Heart left ventricle (tissue), 16 donors: ENCODE results near the gene NCEH1. TPM values are rescaled to one million over a fixed set of nuclear protein-coding genes. Genes with fewer than 3 reads are reported as not detected.

Source experiments
- ATAC-seq, 4 donors: fragments of 200-7000 bp; cut with Tn5 transposase; one replicate each; pipeline ENCODE4 v1.9.1; 2020 to 2022; ENCODE audit warnings: moderate library complexity in 4 of 4, mild to moderate bottlenecking in 3 of 4, moderate number of reproducible peaks in 1 of 4
- DNase-seq, 5 donors: peaks; one replicate each; pipeline ENCODE4 v3.0.0-alpha.2; 2020
- H3K27ac ChIP-seq, 12 donors: fragments of 200-600 bp; sonication (generic) in 4 of 12; one replicate each; pipeline versions ENCODE4 v1.5.0 to v1.8.0; 2016 to 2022; ENCODE audit warnings: mild to moderate bottlenecking in 2 of 12
- H3K27me3 ChIP-seq, 9 donors: fragments of 200-600 bp; sonication (generic) in 2 of 9; one replicate each; pipeline versions ENCODE4 v1.5.1 to v1.8.0; 2016 to 2022; ENCODE audit warnings: mild to moderate bottlenecking in 3 of 9
- H3K36me3 ChIP-seq, 9 donors: fragments of 200-600 bp; sonication (generic) in 2 of 9; one replicate each; pipeline versions ENCODE4 v1.5.0 to v1.8.0; 2018 to 2022; ENCODE audit warnings: mild to moderate bottlenecking in 2 of 9
- H3K4me1 ChIP-seq, 12 donors: fragments of 200-600 bp; sonication (generic) in 4 of 12; one replicate each; pipeline versions ENCODE4 v1.5.0 to v1.8.0; 2016 to 2022; ENCODE audit warnings: mild to moderate bottlenecking in 3 of 12
- H3K4me3 ChIP-seq, 12 donors: fragments of 200-600 bp; sonication (generic) in 4 of 12; one replicate each; pipeline versions ENCODE4 v1.5.0 to v1.8.0; 2017 to 2022; ENCODE audit warnings: mild to moderate bottlenecking in 9 of 12, moderate library complexity in 4 of 12
- H3K9me3 ChIP-seq, 12 donors: fragments of 200-600 bp; sonication (generic) in 4 of 12; one replicate each; pipeline versions ENCODE4 v1.5.0 to v1.8.0; 2016 to 2022; ENCODE audit warnings: mild to moderate bottlenecking in 1 of 12
- CTCF ChIP-seq, 12 donors: fragments of 200-600 bp; sonication (generic) in 4 of 12; IDR thresholded peaks; one replicate each; pipeline versions ENCODE4 v1.5.0 to v1.8.0; 2018 to 2022; ENCODE audit warnings: antibody characterized with exemption in 12 of 12, mild to moderate bottlenecking in 5 of 12
- POLR2A ChIP-seq, 2 donors: fragments of 450-650 bp; IDR thresholded peaks; one replicate each; pipeline ENCODE4 v1.6.1; 2017; ENCODE audit warnings: antibody characterized with exemption in 2 of 2, mild to moderate bottlenecking in 2 of 2, moderate library complexity in 2 of 2
- WGBS, 4 donors: extraction: QIAGEN DNeasy Blood & Tissue Kit in 2 of 4; methylation state at CpG; one replicate each; pipeline versions ENCODE4 v1.1.5 to v1.1.7; 2013 to 2018; 5-methylcytosine and 5-hydroxymethylcytosine counted together
- intact Hi-C, 10 donors: fragments of 100-400 bp; cut with DNase I; formaldehyde crosslinking; loops; one replicate each; pipeline versions ENCODE4 v1.11.1 to v1.14.2; 2022
- polyA plus RNA-seq, 2 donors: library from polyadenylated mRNA; stranded (reverse); fragments of 200-250 nt; gene quantifications; one replicate each; pipeline ENCODE4 v1.2.3, GENCODE V29; 2013
- total RNA-seq, 9 donors: library from RNA; depleted of rRNA in 2 of 9; stranded (reverse); fragments of >200 nt in 2 of 9; fragmentation: NEBNext Ultra II Directional in 3 of 9; extraction: Animal tissue kit (Norgen Biotek cat#: 25700) in 3 of 9; gene quantifications; one replicate each; pipeline versions ENCODE4 v1.1.0 to v1.2.4, GENCODE V29; 2016 to 2023
- donor health status: ischemic (EF 13 %, LVEDD 7.1; RV severe dilation, severe dysfunction).
- donor health status: healthy with polysubstance abuse.
- donor health status: DM: no; HTN: yes; CAD: no.
- donor health status: DM: no; HTN: no; CAD: no.
- donor health status: ischemic (EF 25% LVEDD 6.9; RV normal size, moderate dysfunction).
- donor health status: ischemic (EF 25% LVEDD 5.7; RV mildly dilated, moderate dysfunction).
- donor health status: healthy.
- donor health status: DM: yes; HTN: yes; CAD: no.
- donor health status: ischemic (EF 35%, LVEDD 5.7; RV mildly dilated, moderate dysfunction).
- donor health status: nonischemic (EF 11% LVEDD 7.7; RV severe dilation, severe dysfunction).
- donor health status: DM: yes; HTN: yes; CAD: no.
- donor health status: PGD.
- donor health status: ischemic (EF 29% LVEDD 5.4; RV normal size, mild dysfunction).
- donor health status: nonischemic (EF 23%, LVEDD 6.1; RV moderate dilation, normal function).

Gene NCEH1
- total and polyA plus RNA-seq, 11 donors = 10.9 to 72.7 (median 50.1) TPM

GRCh38 chr3:172635588-172635987 lies 75.3 kb downstream of the NCEH1 start:
- 67 to 70% (median 67%) methylated on average over 3 of the region's 3 CpGs for WGBS, 4 donors
- Histone ChIP-seq H3K27ac (peak overlapping the region in 1 of 12 donors; percentile 1), H3K4me3 (no peak overlapping the region), H3K36me3 (peaks cover 0 to 55% (median 23%) of the 10 kb centered on the region in 9 donors), H3K4me1 (peaks cover 0 to 18% (median 5%) of the 10 kb centered on the region in 12 donors), H3K9me3 (no peaks in the 10 kb centered on the region), H3K27me3 (no peaks in the 10 kb centered on the region)
- intact Hi-C loops = no loop called here
- TF ChIP-seq CTCF (IDR thresholded peaks at IDR 0.05) (no peak), POLR2A (IDR thresholded peaks at IDR 0.05) (no peak)
- ATAC-seq (peak in 3 of 4 donors; percentile 34 to 54 (median 51)), DNase-seq (no peak)

GRCh38 chr3:172634948-172635347 lies 75.9 kb downstream of the NCEH1 start:
- DNase-seq = no peak
- intact Hi-C loops = no loop called here
- Histone ChIP-seq H3K4me3 (no peak overlapping the region), H3K4me1 (peaks cover 0 to 24% (median 7%) of the 10 kb centered on the region in 12 donors), H3K36me3 (peaks cover 0 to 55% (median 23%) of the 10 kb centered on the region in 9 donors), H3K9me3 (no peaks in the 10 kb centered on the region), H3K27me3 (no peaks in the 10 kb centered on the region), H3K27ac (no peak overlapping the region)
- TF ChIP-seq POLR2A (IDR thresholded peaks at IDR 0.05) (no peak), CTCF (IDR thresholded peaks at IDR 0.05) (no peak)
- WGBS, 4 donors = 50 to 62% (median 56%) methylated on average over 3 of the region's 3 CpGs
- ATAC-seq = peak in 3 of 4 donors; percentile 62 to 66 (median 64)

GRCh38 chr3:172630316-172630715 lies 80.6 kb downstream of the NCEH1 start:
- H3K36me3 ChIP-seq = peaks cover 0 to 36% (median 18%) of the 10 kb centered on the region in 9 donors
- no peaks in the 10 kb centered on the region for H3K27me3 ChIP-seq
- H3K4me3 ChIP-seq = no peak overlapping the region
- DNase-seq (no peak), ATAC-seq (peak in 3 of 4 donors; percentile 44 to 75 (median 64))
- TF ChIP-seq CTCF (IDR thresholded peaks at IDR 0.05) (no peak), POLR2A (IDR thresholded peaks at IDR 0.05) (no peak)
- H3K4me1 ChIP-seq = peaks cover 0 to 39% (median 9%) of the 10 kb centered on the region in 12 donors
- H3K9me3 ChIP-seq = no peaks in the 10 kb centered on the region
- intact Hi-C loops = no loop called here
- H3K27ac ChIP-seq = peak overlapping the region in 4 of 12 donors; percentile 4 to 66 (median 12)
- 52 to 67% (median 59%) methylated on average over 1 of the region's 1 CpG for WGBS, 4 donors

GRCh38 chr3:172629470-172629869 lies 81.4 kb downstream of the NCEH1 start:
- ATAC-seq (no peak), DNase-seq (no peak)
- WGBS, 4 donors = 80 to 87% (median 84%) methylated on average over 5 of the region's 5 CpGs
- peak overlapping the region in 1 of 12 donors; percentile 17 for H3K27ac ChIP-seq
- TF ChIP-seq POLR2A (IDR thresholded peaks at IDR 0.05) (no peak), CTCF (IDR thresholded peaks at IDR 0.05) (no peak)
- no peaks in the 10 kb centered on the region for H3K27me3 ChIP-seq
- H3K36me3 ChIP-seq = peaks cover 0 to 27% (median 14%) of the 10 kb centered on the region in 9 donors
- intact Hi-C loops = no loop called here
- H3K4me3 ChIP-seq = no peak overlapping the region
- H3K4me1 ChIP-seq = peaks cover 0 to 33% (median 8%) of the 10 kb centered on the region in 12 donors
- H3K9me3 ChIP-seq = no peaks in the 10 kb centered on the region
